Measurements from ENCODE around the gene SST. TPM values are rescaled to one million over a fixed set of nuclear protein-coding genes. Genes with fewer than 3 reads are reported as not detected.

The SST gene
- total and polyA plus RNA-seq, 2 of the 13 experiments (the other 11 are each of a cell fraction or from before 2014, with no cell fraction given): not detected

DNA sequence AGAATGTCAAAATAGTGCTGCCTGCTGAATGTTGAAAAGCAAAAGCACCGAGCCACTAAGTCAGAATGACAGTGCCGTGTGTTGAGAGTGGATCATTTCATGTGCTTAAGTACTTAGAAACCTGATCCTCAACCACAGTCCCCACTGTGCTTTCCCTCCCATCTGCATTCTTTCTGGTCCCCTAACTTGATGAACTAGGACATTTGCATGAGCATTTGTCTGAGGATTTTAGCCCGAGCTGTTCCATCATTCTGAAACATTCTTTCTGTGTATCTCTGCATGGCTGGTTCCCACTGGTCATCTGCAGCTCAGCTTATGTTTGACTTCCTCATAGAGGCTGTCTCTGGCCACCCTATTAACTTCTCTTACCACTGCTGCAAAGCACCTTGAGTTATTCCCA lies 42.0 kb downstream of the SST start:
- ChIA-PET CTCF (ENCODE audit: low intra/inter-chr PET ratio, low total read pairs) (no interaction called here), POLR2A (no interaction called here)
- Histone ChIP-seq H4K20me1 (ENCODE audit: insufficient read depth, low read length) (no peaks in the 10 kb centered on the region), H3K27me3 (ENCODE audit: control insufficient read depth in 1 of 2, insufficient read depth in 2 of 2, low read length in 2 of 2) (no peaks in the 10 kb centered on the region), H3K9me3 (ENCODE audit: low read length) (no peaks in the 10 kb centered on the region), H3K4me1 (ENCODE audit: insufficient read depth, low read length) (no peaks in the 10 kb centered on the region), H3K27ac (ENCODE audit: extremely low read length, insufficient read depth, low read length) (no peak overlapping the region), H3K9ac (ENCODE audit: insufficient read depth, low read depth, low read length) (no peak overlapping the region), H3K4me3 (replicated peaks in 1 of 3; ENCODE audit: insufficient read depth in 1 of 3, low read depth in 2 of 3, low read length in 3 of 3) (no peak overlapping the region), H2AFZ (ENCODE audit: low read length) (no peak overlapping the region), H3K4me2 (ENCODE audit: low read depth, low read length) (no peak overlapping the region), H3K79me2 (ENCODE audit: insufficient read depth, low read length) (no peaks in the 10 kb centered on the region), H3K36me3 (replicated peaks in 1 of 2; ENCODE audit: control insufficient read depth in 1 of 2, insufficient read depth in 2 of 2, low read length in 2 of 2) (no peaks in the 10 kb centered on the region)
- ATAC-seq (no peak), FAIRE-seq (no peak), DNase-seq (ENCODE audit: low spot score) (no peak)
- 24% methylated on average over 3 of the region's 3 CpGs for WGBS (ENCODE audit: low lambda C conversion rate)
- in situ Hi-C loops (cut with HindIII; ENCODE audit: extremely low pct_ligation_motif_present, low pct_unique_long_range_greater_than_20kb) (no loop called here), intact Hi-C loops (cut with micrococcal nuclease; ENCODE audit: unreplicated experiment) (no loop called here)
- no TSS peak for BruUV-seq (replicated peaks)
- TF ChIP-seq SP2 (CRISPR knock-in tag; IDR thresholded peaks at IDR 0.05) (no peak), NR1H2 (CRISPR knock-in tag; IDR thresholded peaks at IDR 0.05; ENCODE audit: borderline replicate concordance, low read depth) (no peak), ZNF432 (CRISPR knock-in tag; IDR thresholded peaks at IDR 0.05; ENCODE audit: borderline replicate concordance) (no peak), DMAP1 (CRISPR knock-in tag; IDR thresholded peaks at IDR 0.05) (no peak)

DNA sequence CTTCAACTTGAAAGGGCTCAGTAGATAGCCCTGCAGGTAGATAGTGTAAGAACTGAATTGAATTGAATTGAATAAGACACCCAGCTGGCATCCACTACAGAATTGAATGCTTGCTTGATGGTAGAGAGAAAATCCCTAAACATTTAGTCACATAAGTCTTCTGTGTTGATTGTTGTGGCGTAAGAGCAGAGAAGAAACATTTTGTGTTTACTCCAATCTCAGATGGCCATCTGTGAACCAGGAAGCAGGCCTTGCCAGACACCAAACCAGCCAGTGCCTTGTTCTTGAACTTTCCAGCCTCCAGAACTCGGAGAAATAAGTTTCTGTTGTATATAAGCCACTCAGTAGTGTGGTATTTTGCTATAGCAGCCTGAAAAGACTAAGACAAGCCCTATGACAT lies 43.6 kb downstream of the SST start:
- TF ChIP-seq ZNF503 (CRISPR knock-in tag; IDR thresholded peaks at IDR 0.05) (no peak), ZNF784 (CRISPR knock-in tag; IDR thresholded peaks at IDR 0.05; ENCODE audit: borderline replicate concordance) (no peak), BRCA1 (CRISPR knock-in tag; IDR thresholded peaks at IDR 0.05) (no peak), ZNF772 (CRISPR knock-in tag; IDR thresholded peaks at IDR 0.05) (no peak), ZNF431 (CRISPR knock-in tag; IDR thresholded peaks at IDR 0.05; ENCODE audit: borderline replicate concordance, low read depth) (no peak), ZNF615 (CRISPR knock-in tag; IDR thresholded peaks at IDR 0.05; ENCODE audit: borderline replicate concordance) (no peak), ZNF34 (CRISPR knock-in tag; IDR thresholded peaks at IDR 0.05; ENCODE audit: borderline replicate concordance) (no peak), MTA1 (CRISPR knock-in tag; IDR thresholded peaks at IDR 0.05; ENCODE audit: borderline replicate concordance) (no peak), CEBPB (IDR thresholded peaks at IDR 0.05; ENCODE audit: borderline replicate concordance, low read depth, low read length) (no peak), MED8 (CRISPR knock-in tag; IDR thresholded peaks at IDR 0.05; ENCODE audit: insufficient replicate concordance) (no peak), ZNF570 (CRISPR knock-in tag; IDR thresholded peaks at IDR 0.05; ENCODE audit: borderline replicate concordance) (no peak)
- TF ChIP-seq, protein P1, sequence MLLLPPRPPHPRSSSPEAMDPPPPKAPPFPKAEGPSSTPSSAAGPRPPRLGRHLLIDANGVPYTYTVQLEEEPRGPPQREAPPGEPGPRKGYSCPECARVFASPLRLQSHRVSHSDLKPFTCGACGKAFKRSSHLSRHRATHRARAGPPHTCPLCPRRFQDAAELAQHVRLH (CRISPR knock-in tag; IDR thresholded peaks at IDR 0.05; ENCODE audit: borderline replicate concordance, low read depth): no peak
- TF ChIP-seq, protein P2, sequence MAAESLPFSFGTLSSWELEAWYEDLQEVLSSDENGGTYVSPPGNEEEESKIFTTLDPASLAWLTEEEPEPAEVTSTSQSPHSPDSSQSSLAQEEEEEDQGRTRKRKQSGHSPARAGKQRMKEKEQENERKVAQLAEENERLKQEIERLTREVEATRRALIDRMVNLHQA (CRISPR knock-in tag; IDR thresholded peaks at IDR 0.05): no peak
- H3K9me3 ChIP-seq (ENCODE audit: low read length): no peaks in the 10 kb centered on the region
- ATAC-seq: no peak
- no peaks in the 10 kb centered on the region for H3K4me1 ChIP-seq (ENCODE audit: insufficient read depth, low read length)
- POLR2A ChIA-PET: no interaction called here
- H3K27me3 ChIP-seq (ENCODE audit: control insufficient read depth in 1 of 2, insufficient read depth in 2 of 2, low read length in 2 of 2): no peaks in the 10 kb centered on the region
- no peak overlapping the region for H3K9ac ChIP-seq (ENCODE audit: insufficient read depth, low read depth, low read length)
- CTCF ChIA-PET (ENCODE audit: low intra/inter-chr PET ratio, low total read pairs): no interaction called here
- H2AFZ ChIP-seq (ENCODE audit: low read length): no peak overlapping the region
- no peak for DNase-seq (ENCODE audit: low spot score)
- no peaks in the 10 kb centered on the region for H3K79me2 ChIP-seq (ENCODE audit: insufficient read depth, low read length)
- 15% methylated on average over 2 of the region's 2 CpGs for WGBS (ENCODE audit: low lambda C conversion rate)
- intact Hi-C loops (cut with micrococcal nuclease; ENCODE audit: unreplicated experiment) (no loop called here), in situ Hi-C loops (cut with HindIII; ENCODE audit: extremely low pct_ligation_motif_present, low pct_unique_long_range_greater_than_20kb) (no loop called here)
- FAIRE-seq: no peak
- H3K4me2 ChIP-seq (ENCODE audit: low read depth, low read length): no peak overlapping the region
- no peaks in the 10 kb centered on the region for H3K36me3 ChIP-seq (replicated peaks in 1 of 2; ENCODE audit: control insufficient read depth in 1 of 2, insufficient read depth in 2 of 2, low read length in 2 of 2)
- no TSS peak for BruUV-seq (replicated peaks)
- no peak overlapping the region for H3K27ac ChIP-seq (ENCODE audit: extremely low read length, insufficient read depth, low read length)
- no peaks in the 10 kb centered on the region for H4K20me1 ChIP-seq (ENCODE audit: insufficient read depth, low read length)
- no peak overlapping the region for H3K4me3 ChIP-seq (replicated peaks in 1 of 3; ENCODE audit: insufficient read depth in 1 of 3, low read depth in 2 of 3, low read length in 3 of 3)

All from HepG2 (cell line).